HepG2 (cell line): Measurements from ENCODE around the gene SEMA3G. TPM values are rescaled to one million over a fixed set of nuclear protein-coding genes. Genes with fewer than 3 reads are reported as not detected.
A peak's percentile ranks its signal among the peaks of the same experiment; 100 is the strongest.

Experiments used
- AGO2 ChIP-seq: fragments of 200-400 bp; formaldehyde crosslinking; optimal IDR thresholded peaks from 2 replicates; pipeline ENCODE3; 2017; ENCODE audit warnings: mild to moderate bottlenecking, low read depth, low read length, moderate library complexity
- FOXA3 ChIP-seq: IDR thresholded peaks from 2 replicates; pipeline ENCODE4 v1.6.1; 2016; ENCODE audit warnings: missing genetic modification reagents, missing compliant biosample characterization
- FOXK2 ChIP-seq: fragments of 450-650 bp; IDR thresholded peaks from 2 replicates; pipeline ENCODE4 v1.6.1; 2016
- GATAD1 ChIP-seq: IDR thresholded peaks from 2 replicates; pipeline ENCODE4 v1.6.1; 2016; ENCODE audit warnings: missing genetic modification reagents, missing compliant biosample characterization
- HDAC2 ChIP-seq: sonication (generic); formaldehyde crosslinking; IDR thresholded peaks from 2 replicates; pipeline ENCODE4 v1.4.0; 2020; ENCODE audit warnings: missing genetic modification reagents
- HNRNPH1 ChIP-seq: fragments of 200-400 bp; formaldehyde crosslinking; optimal IDR thresholded peaks from 2 replicates; pipeline ENCODE3; 2017; ENCODE audit warnings: mild to moderate bottlenecking, low read depth, low read length
- IKZF4 ChIP-seq: sonication (generic); formaldehyde crosslinking; IDR thresholded peaks from 2 replicates; pipeline ENCODE4 v1.5.1; 2020; ENCODE audit warnings: borderline replicate concordance, mild to moderate bottlenecking, low read depth, missing genetic modification reagents; ENCODE audit errors: not compliant biosample characterization
- NFE2L1 ChIP-seq: sonication (generic); formaldehyde crosslinking; IDR thresholded peaks from 2 replicates; pipeline ENCODE4 v1.4.0; 2020; ENCODE audit warnings: missing genetic modification reagents, mild to moderate bottlenecking, borderline replicate concordance
- POLR2A ChIP-seq, 2 experiments: IDR thresholded peaks; 2 replicates each; pipeline ENCODE4 v1.6.1; 2011; ENCODE audit warnings: low read depth in 2 of 2, low read length in 2 of 2, mild to moderate bottlenecking in 1 of 2, moderate library complexity in 1 of 2; ENCODE audit not compliant: insufficient read depth in 1 of 2
- RFX3 ChIP-seq: IDR thresholded peaks from 2 replicates; pipeline ENCODE4 v1.6.1; 2016; ENCODE audit warnings: missing biosample characterization, missing genetic modification reagents
- SALL1 ChIP-seq: sonication (generic); formaldehyde crosslinking; IDR thresholded peaks from 2 replicates; pipeline ENCODE4 v1.8.0; 2022; ENCODE audit warnings: mild to moderate bottlenecking, missing genetic modification reagents
- SATB2 ChIP-seq: sonication (generic); formaldehyde crosslinking; IDR thresholded peaks from 2 replicates; pipeline ENCODE4 v1.5.0; 2020; ENCODE audit warnings: missing genetic modification reagents
- SOX13 ChIP-seq, 3 experiments: fragments of 450-650 bp in 1 of 3; sonication (generic) in 1 of 3; formaldehyde crosslinking in 1 of 3; IDR thresholded peaks in 2 of 3; conservative IDR thresholded peaks in 1 of 3; 2 replicates each; pipeline versions ENCODE4 v1.5.0 to v1.6.1; 2016 to 2020; ENCODE audit warnings: antibody characterized with exemption in 1 of 3, mild to moderate bottlenecking in 1 of 3, missing compliant biosample characterization in 1 of 3, missing genetic modification reagents in 1 of 3, moderate library complexity in 1 of 3
- SRSF9 ChIP-seq: fragments of 200-400 bp; formaldehyde crosslinking; IDR thresholded peaks from 2 replicates; pipeline ENCODE4 v1.6.1; 2018; ENCODE audit warnings: borderline replicate concordance, mild to moderate bottlenecking, low read depth, low read length; ENCODE audit not compliant: insufficient read depth, poor library complexity, severe bottlenecking
- TAF15 ChIP-seq: fragments of 200-400 bp; formaldehyde crosslinking; IDR thresholded peaks from one replicate; pipeline ENCODE4 v1.6.1; 2018; ENCODE audit warnings: mild to moderate bottlenecking, low read depth, low read length; ENCODE audit not compliant: poor library complexity, severe bottlenecking
- ZNF124 ChIP-seq: sonication (generic); formaldehyde crosslinking; IDR thresholded peaks from 2 replicates; pipeline ENCODE4 v1.4.0; 2020; ENCODE audit warnings: missing genetic modification reagents
- ZNF337 ChIP-seq: sonication (generic); formaldehyde crosslinking; IDR thresholded peaks from 2 replicates; pipeline ENCODE4 v1.5.1; 2020; ENCODE audit warnings: missing genetic modification reagents, low read depth, mild to moderate bottlenecking, borderline replicate concordance
- ZNF562 ChIP-seq: sonication (generic); formaldehyde crosslinking; IDR thresholded peaks from 2 replicates; pipeline ENCODE4 v1.8.0; 2022; ENCODE audit warnings: missing genetic modification reagents, borderline replicate concordance
- ZNF614 ChIP-seq: IDR thresholded peaks from 2 replicates; pipeline ENCODE4 v1.6.1; 2018; ENCODE audit warnings: missing biosample characterization, missing genetic modification reagents, inconsistent platforms, borderline replicate concordance
- ZSCAN21 ChIP-seq: sonication (generic); formaldehyde crosslinking; IDR thresholded peaks from 2 replicates; pipeline ENCODE4 v1.8.0; 2022; ENCODE audit warnings: mild to moderate bottlenecking, missing genetic modification reagents, moderate library complexity, borderline replicate concordance
- polyA plus RNA-seq, 8 experiments: library from polyadenylated mRNA; depleted of rRNA in 3 of 8; stranded (reverse) in 7 of 8; unstranded in 1 of 8; fragments of >200 nt; fragmentation: Illumina TruSeq in 4 of 8; extraction: Trizol in 4 of 8; gene quantifications; 2 replicates each; pipeline versions ENCODE4 v1.2.1 to v1.2.3, GENCODE V29; 2011 to 2016; ENCODE audit warnings: low read depth in 4 of 8, missing spikeins in 1 of 8, mixed read lengths in 1 of 8; ENCODE audit not compliant: insufficient read depth in 1 of 8
- total RNA-seq, 5 experiments: library from RNA; depleted of rRNA; stranded (reverse); fragments of >200 nt; fragmentation: Illumina TruSeq; extraction: Trizol; gene quantifications; 2 replicates each; pipeline ENCODE4 v1.2.3, GENCODE V29; 2016; ENCODE audit warnings: low read depth in 1 of 5
- TF ChIP-seq, protein P1 (sequence below): sonication (generic); formaldehyde crosslinking; IDR thresholded peaks from 2 replicates; pipeline ENCODE4 v1.8.1; 2022; ENCODE audit warnings: mild to moderate bottlenecking, missing genetic modification reagents
- TF ChIP-seq, protein P2 (sequence below): sonication (generic); formaldehyde crosslinking; IDR thresholded peaks from 2 replicates; pipeline ENCODE4 v1.9.0; 2022; ENCODE audit warnings: low read depth, missing genetic modification reagents
- TF ChIP-seq, protein P3 (sequence below): IDR thresholded peaks from 2 replicates; pipeline ENCODE4 v1.6.1; 2016; ENCODE audit warnings: low read depth, borderline replicate concordance
- TF ChIP-seq, protein P4 (sequence below): sonication (generic); formaldehyde crosslinking; IDR thresholded peaks from 2 replicates; pipeline ENCODE4 v1.8.0; 2022; ENCODE audit warnings: missing genetic modification reagents, mild to moderate bottlenecking, borderline replicate concordance

Gene SEMA3G
- total and polyA plus RNA-seq, 2 of the 13 experiments (the other 11 are each of a cell fraction or from before 2014, with no cell fraction given) = 6.1 to 8.3 TPM

DNA sequence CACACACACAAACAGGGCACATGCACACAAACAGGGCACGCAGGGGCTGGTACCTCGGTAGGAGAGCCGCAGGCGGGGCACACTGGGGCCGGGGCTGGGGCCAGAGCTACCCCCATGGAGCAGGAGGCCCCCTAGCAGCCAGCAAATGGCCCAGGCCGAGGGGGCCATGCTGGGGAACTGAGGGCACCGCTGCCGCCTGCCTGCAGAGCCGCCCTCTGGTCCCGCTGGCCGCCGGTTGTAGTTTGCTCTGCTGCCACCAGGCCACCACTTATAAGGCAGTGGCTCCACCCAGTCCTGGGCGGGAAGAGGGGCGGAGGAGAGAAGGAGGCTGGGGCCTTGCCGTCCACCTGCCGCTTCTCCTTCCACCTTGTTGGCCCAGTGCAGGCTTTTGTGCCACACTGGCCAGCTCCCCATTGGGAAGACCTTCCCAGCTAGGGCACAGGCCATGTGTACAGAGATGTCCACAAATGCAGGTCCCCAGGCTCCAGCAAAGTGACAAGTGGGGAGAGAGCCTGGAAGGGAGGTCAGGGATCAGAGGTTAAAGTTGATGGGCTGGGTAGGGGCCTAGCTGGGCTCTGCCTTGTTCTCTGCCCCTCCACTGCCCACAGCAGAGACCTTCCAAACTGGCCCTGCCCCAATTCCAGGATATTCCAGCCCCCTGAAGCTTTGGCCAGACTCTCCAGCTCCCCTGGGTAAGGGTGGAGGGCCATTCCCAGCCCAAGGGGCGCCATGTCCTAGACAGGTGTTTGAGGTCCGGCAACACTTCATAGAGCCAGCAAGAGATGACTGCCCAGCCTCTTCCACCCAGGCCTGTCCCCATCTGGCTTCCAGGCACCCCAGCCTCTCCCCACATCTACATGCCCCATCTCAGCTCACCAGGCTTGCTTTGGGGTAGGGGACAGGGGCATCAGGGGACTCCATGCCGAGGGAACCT is at the start of gene SEMA3G (continued):
- TF ChIP-seq IKZF4 (CRISPR knock-in tag) (no peak), ZNF124 (CRISPR knock-in tag) (peak; percentile 69; the same call in 1 of the 2 replicates), AGO2 (peak; percentile 40), SALL1 (peak; percentile 64), FOXK2 (no peak), TAF15 (no peak), ZNF562 (CRISPR knock-in tag) (no peak), SOX13 (IDR thresholded peaks at IDR 0.05) (no peak), SOX13 (CRISPR knock-in tag; conservative IDR thresholded peaks at IDR 0.05 in 1 of 2, IDR thresholded peaks at IDR 0.05 in 1 of 2) (peak in 1 of 2 experiments; percentile 61; a peak in 2 of 4 replicates), ZNF614 (CRISPR knock-in tag) (no peak), FOXA3 (CRISPR knock-in tag) (peak; percentile 15; the same call in 1 of the 2 replicates), POLR2A (IDR thresholded peaks at IDR 0.05; ENCODE audit: insufficient read depth in 1 of 2, low read depth in 2 of 2, low read length in 2 of 2) (peak in 1 of 2 experiments; percentile 88; a peak in 2 of 4 replicates), RFX3 (CRISPR knock-in tag) (no peak), NFE2L1 (CRISPR knock-in tag) (no peak), GATAD1 (CRISPR knock-in tag) (peak; percentile 33; the same call in 1 of the 2 replicates), ZNF337 (CRISPR knock-in tag) (no peak), HNRNPH1 (no peak), HDAC2 (CRISPR knock-in tag) (0 out of 2 replicates have a peak, but pooled peaks have one; percentile 31), SRSF9 (no peak), SATB2 (CRISPR knock-in tag) (no peak), ZSCAN21 (CRISPR knock-in tag) (peak; percentile 51; the same call in 1 of the 2 replicates)
- TF ChIP-seq, protein P1, sequence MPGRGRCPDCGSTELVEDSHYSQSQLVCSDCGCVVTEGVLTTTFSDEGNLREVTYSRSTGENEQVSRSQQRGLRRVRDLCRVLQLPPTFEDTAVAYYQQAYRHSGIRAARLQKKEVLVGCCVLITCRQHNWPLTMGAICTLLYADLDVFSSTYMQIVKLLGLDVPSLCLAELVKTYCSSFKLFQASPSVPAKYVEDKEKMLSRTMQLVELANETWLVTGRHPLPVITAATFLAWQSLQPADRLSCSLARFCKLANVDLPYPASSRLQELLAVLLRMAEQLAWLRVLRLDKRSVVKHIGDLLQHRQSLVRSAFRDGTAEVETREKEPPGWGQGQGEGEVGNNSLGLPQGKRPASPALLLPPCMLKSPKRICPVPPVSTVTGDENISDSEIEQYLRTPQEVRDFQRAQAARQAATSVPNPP (CRISPR knock-in tag) = no peak
- TF ChIP-seq, protein P2, sequence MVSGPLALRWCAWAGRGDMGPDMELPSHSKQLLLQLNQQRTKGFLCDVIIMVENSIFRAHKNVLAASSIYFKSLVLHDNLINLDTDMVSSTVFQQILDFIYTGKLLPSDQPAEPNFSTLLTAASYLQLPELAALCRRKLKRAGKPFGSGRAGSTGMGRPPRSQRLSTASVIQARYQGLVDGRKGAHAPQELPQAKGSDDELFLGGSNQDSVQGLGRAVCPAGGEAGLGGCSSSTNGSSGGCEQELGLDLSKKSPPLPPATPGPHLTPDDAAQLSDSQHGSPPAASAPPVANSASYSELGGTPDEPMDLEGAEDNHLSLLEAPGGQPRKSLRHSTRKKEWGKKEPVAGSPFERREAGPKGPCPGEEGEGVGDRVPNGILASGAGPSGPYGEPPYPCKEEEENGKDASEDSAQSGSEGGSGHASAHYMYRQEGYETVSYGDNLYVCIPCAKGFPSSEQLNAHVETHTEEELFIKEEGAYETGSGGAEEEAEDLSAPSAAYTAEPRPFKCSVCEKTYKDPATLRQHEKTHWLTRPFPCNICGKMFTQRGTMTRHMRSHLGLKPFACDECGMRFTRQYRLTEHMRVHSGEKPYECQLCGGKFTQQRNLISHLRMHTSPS = peak; percentile 69
- TF ChIP-seq, protein P3, sequence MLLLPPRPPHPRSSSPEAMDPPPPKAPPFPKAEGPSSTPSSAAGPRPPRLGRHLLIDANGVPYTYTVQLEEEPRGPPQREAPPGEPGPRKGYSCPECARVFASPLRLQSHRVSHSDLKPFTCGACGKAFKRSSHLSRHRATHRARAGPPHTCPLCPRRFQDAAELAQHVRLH = peak; percentile 64; the same call in 1 of the 2 replicates
- TF ChIP-seq, protein P4, sequence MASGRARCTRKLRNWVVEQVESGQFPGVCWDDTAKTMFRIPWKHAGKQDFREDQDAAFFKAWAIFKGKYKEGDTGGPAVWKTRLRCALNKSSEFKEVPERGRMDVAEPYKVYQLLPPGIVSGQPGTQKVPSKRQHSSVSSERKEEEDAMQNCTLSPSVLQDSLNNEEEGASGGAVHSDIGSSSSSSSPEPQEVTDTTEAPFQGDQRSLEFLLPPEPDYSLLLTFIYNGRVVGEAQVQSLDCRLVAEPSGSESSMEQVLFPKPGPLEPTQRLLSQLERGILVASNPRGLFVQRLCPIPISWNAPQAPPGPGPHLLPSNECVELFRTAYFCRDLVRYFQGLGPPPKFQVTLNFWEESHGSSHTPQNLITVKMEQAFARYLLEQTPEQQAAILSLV = peak; percentile 58; the same call in 1 of the 2 replicates
